T-helper 2 cell (primary cell): ENCODE measurements around the gene TBK1.

Experiments
- DNase-seq, 5 experiments: peaks; one replicate each; pipeline versions ENCODE4 v3.0.0 to v3.0.0-alpha.2; 2012 to 2022

The TBK1 gene

DNA sequence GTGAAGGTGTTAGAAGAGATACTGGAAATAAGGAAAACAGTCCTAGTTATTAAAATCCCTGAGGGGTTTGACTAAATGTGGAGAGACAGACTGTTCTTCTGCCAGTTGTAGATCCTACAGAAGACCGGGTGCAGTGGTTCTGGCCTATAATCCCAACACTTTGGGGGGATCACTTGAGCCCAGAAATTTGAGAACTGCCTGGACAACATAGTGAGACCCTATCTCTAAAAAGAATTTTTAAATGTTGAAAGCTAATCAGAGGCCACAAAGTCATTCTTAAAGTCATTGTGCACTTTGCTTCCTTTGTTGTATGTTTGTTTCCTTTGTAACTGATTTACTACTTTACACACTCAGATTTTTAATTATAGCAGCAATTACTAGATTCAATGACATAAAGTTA, 97.2 kb downstream of the TBK1 start:
- no peak for DNase-seq

DNA sequence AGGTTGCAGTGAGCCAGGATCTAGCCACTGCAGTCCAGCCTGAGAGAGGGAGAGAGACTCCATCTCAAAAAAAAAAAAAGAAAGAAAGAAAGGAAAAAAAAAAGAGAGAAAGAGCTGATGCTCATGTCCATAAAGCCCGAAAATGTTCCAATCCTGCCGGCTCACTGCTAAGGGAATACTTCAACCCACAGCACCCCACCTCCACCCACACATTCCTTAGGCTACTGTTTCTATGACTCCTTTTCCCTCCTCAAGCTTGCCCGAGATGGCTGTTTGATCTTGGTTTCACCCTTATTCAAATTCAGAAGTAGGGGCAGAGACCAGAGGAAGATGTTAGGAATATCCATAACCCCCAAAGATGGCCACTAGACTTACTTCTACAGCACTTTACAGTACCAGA, 98.8 kb downstream of the TBK1 start:
- no peak for DNase-seq

DNA sequence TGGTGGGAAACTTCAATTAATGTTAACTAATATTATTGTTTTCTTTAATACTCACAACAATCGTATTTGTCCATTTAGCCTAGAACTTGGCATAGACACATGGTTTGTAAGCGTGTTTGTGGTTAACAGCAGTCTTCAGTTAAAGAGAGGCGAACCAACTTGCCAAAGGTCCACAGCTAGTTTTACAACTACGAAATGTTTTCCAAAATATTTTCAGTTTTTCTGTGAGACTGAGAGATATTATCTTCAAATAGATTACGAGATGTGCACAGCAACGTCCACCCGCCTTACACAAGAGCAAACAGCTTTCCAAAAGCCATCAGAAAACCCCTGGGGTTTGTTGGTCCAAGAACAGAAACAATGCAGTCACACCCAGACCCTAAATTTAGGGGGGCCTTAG, 99.8 kb downstream of the TBK1 start:
- DNase-seq, result no peak
